HepG2 (cell line): Measurements from ENCODE around the gene OSGIN1. TPM values are rescaled to one million over a fixed set of nuclear protein-coding genes. Genes with fewer than 3 reads are reported as not detected.
A peak's percentile ranks its signal among the peaks of the same experiment; 100 is the strongest.

ENCODE experiments used
- CHD4 ChIP-seq: fragments of 200-600 bp; sonication (generic); IDR thresholded peaks from 2 replicates; pipeline ENCODE4 v1.7.0; 2017; ENCODE audit warnings: mild to moderate bottlenecking, low read length, borderline replicate concordance
- GTF3A ChIP-seq: sonication (generic); formaldehyde crosslinking; conservative IDR thresholded peaks from 2 replicates; pipeline ENCODE4 v1.4.0; 2020; ENCODE audit warnings: mild to moderate bottlenecking, missing genetic modification reagents
- HIC2 ChIP-seq: sonication (generic); formaldehyde crosslinking; IDR thresholded peaks from 2 replicates; pipeline ENCODE4 v1.9.0; 2022; ENCODE audit warnings: low read depth, missing genetic modification reagents
- KDM5B ChIP-seq: sonication (generic); formaldehyde crosslinking; IDR thresholded peaks from 2 replicates; pipeline ENCODE4 v1.4.0; 2020; ENCODE audit warnings: missing genetic modification reagents, mild to moderate bottlenecking, borderline replicate concordance
- MYPOP ChIP-seq: sonication (generic); formaldehyde crosslinking; IDR thresholded peaks from 2 replicates; pipeline ENCODE4 v1.8.1; 2023; ENCODE audit warnings: mild to moderate bottlenecking, moderate library complexity, missing genetic modification reagents
- PATZ1 ChIP-seq: sonication (generic); formaldehyde crosslinking; IDR thresholded peaks from 2 replicates; pipeline ENCODE4 v1.4.0; 2020; ENCODE audit warnings: missing genetic modification reagents
- PCBP2 ChIP-seq: fragments of 200-400 bp; formaldehyde crosslinking; optimal IDR thresholded peaks from 2 replicates; pipeline ENCODE3; 2018; ENCODE audit warnings: low read length, low read depth; ENCODE audit not compliant: poor library complexity, severe bottlenecking
- PITX1 ChIP-seq: sonication (generic); formaldehyde crosslinking; IDR thresholded peaks from 2 replicates; pipeline ENCODE4 v1.5.1; 2020; ENCODE audit warnings: mild to moderate bottlenecking, missing genetic modification reagents
- PPARG ChIP-seq: conservative IDR thresholded peaks from 2 replicates; pipeline ENCODE4 v1.6.1; 2016; ENCODE audit warnings: missing biosample characterization, missing genetic modification reagents
- RARG ChIP-seq: sonication (generic); formaldehyde crosslinking; IDR thresholded peaks from 2 replicates; pipeline ENCODE4 v1.4.0; 2020; ENCODE audit warnings: low read depth, mild to moderate bottlenecking, missing genetic modification reagents
- SIX1 ChIP-seq: sonication (generic); formaldehyde crosslinking; IDR thresholded peaks from 2 replicates; pipeline ENCODE4 v1.4.0; 2020; ENCODE audit warnings: missing genetic modification reagents, borderline replicate concordance
- ZFP36L2 ChIP-seq: sonication (generic); formaldehyde crosslinking; IDR thresholded peaks from 2 replicates; pipeline ENCODE4 v1.4.0; 2020; ENCODE audit warnings: missing genetic modification reagents
- ZMYM4 ChIP-seq: sonication (generic); formaldehyde crosslinking; IDR thresholded peaks from 2 replicates; pipeline ENCODE4 v1.8.1; 2023; ENCODE audit warnings: mild to moderate bottlenecking, missing genetic modification reagents
- ZNF574 ChIP-seq: sonication (generic); formaldehyde crosslinking; IDR thresholded peaks from 2 replicates; pipeline ENCODE4 v1.4.0; 2020; ENCODE audit warnings: missing genetic modification reagents
- polyA plus RNA-seq, 8 experiments: library from polyadenylated mRNA; depleted of rRNA in 3 of 8; stranded (reverse) in 7 of 8; unstranded in 1 of 8; fragments of >200 nt; fragmentation: Illumina TruSeq in 4 of 8; extraction: Trizol in 4 of 8; gene quantifications; 2 replicates each; pipeline versions ENCODE4 v1.2.1 to v1.2.3, GENCODE V29; 2011 to 2016; ENCODE audit warnings: low read depth in 4 of 8, missing spikeins in 1 of 8, mixed read lengths in 1 of 8; ENCODE audit not compliant: insufficient read depth in 1 of 8
- total RNA-seq, 5 experiments: library from RNA; depleted of rRNA; stranded (reverse); fragments of >200 nt; fragmentation: Illumina TruSeq; extraction: Trizol; gene quantifications; 2 replicates each; pipeline ENCODE4 v1.2.3, GENCODE V29; 2016; ENCODE audit warnings: low read depth in 1 of 5

The OSGIN1 gene
- total and polyA plus RNA-seq, 2 of the 13 experiments (the other 11 are each of a cell fraction or from before 2014, with no cell fraction given), result 20.5 to 27.1 TPM

GRCh38 chr16:83948914-83949723 is 3.9 kb upstream of the OSGIN1 start (continued):
- peak; percentile 75 for TF ChIP-seq PATZ1
- peak; percentile 78 for TF ChIP-seq PPARG (CRISPR knock-in tag)
- TF ChIP-seq ZNF574 (CRISPR knock-in tag), result no peak; the same call in none of the 2 replicates
- TF ChIP-seq CHD4, result no peak
- peak; percentile 66 for TF ChIP-seq PITX1 (CRISPR knock-in tag)
- peak; percentile 22; the same call in 1 of the 2 replicates for TF ChIP-seq KDM5B
- TF ChIP-seq GTF3A, result no peak
- no peak for TF ChIP-seq PCBP2
- TF ChIP-seq ZFP36L2 (CRISPR knock-in tag), result no peak
- no peak for TF ChIP-seq MYPOP (CRISPR knock-in tag)
- no peak for TF ChIP-seq RARG (CRISPR knock-in tag)
- peak; percentile 22; the same call in 1 of the 2 replicates for TF ChIP-seq SIX1
- TF ChIP-seq ZMYM4 (CRISPR knock-in tag), result peak; percentile 70
- TF ChIP-seq HIC2, result peak; percentile 59; the same call in 1 of the 2 replicates
